Measurements from ENCODE around the gene AMDHD1.

Gene AMDHD1

GRCh38 chr12:95975491-95975890 is 32.4 kb downstream of the AMDHD1 start:
- no peak for DNase-seq (ENCODE audit: low spot score)
- Histone ChIP-seq H3K27ac (no peak overlapping the region), H3K4me3 (no peak overlapping the region)
- TF ChIP-seq CTCF (IDR thresholded peaks at IDR 0.05): no peak

GRCh38 chr12:95976416-95976832 is 33.3 kb downstream of the AMDHD1 start:
- DNase-seq (ENCODE audit: low spot score): no peak
- H3K27ac ChIP-seq: no peak overlapping the region
- H3K4me3 ChIP-seq: no peak overlapping the region
- no peak for TF ChIP-seq CTCF (IDR thresholded peaks at IDR 0.05)

- no peak for DNase-seq (ENCODE audit: low spot score)
- Histone ChIP-seq H3K27ac (no peak overlapping the region), H3K4me3 (no peak overlapping the region)
- TF ChIP-seq CTCF (IDR thresholded peaks at IDR 0.05): no peak
Measured at GRCh38 chr12:95977764-95978305, 34.7 kb downstream of the AMDHD1 start.

- TF ChIP-seq CTCF (IDR thresholded peaks at IDR 0.05): no peak
- no peak for DNase-seq (ENCODE audit: low spot score)
- no peak overlapping the region for H3K27ac ChIP-seq
- H3K4me3 ChIP-seq: no peak overlapping the region
Measured at GRCh38 chr12:95978351-95978750, 35.2 kb downstream of the AMDHD1 start.

GRCh38 chr12:95978774-95979173 is 35.6 kb downstream of the AMDHD1 start:
- Histone ChIP-seq H3K27ac (no peak overlapping the region), H3K4me3 (no peak overlapping the region)
- no peak for TF ChIP-seq CTCF (IDR thresholded peaks at IDR 0.05)
- DNase-seq (ENCODE audit: low spot score): no peak

- no peak overlapping the region for H3K4me3 ChIP-seq
- TF ChIP-seq CTCF (IDR thresholded peaks at IDR 0.05): no peak
- H3K27ac ChIP-seq: no peak overlapping the region
- no peak for DNase-seq (ENCODE audit: low spot score)
Measured at GRCh38 chr12:95980437-95980836, 37.3 kb downstream of the AMDHD1 start.

GRCh38 chr12:95982602-95983001 is 39.5 kb downstream of the AMDHD1 start:
- H3K27ac ChIP-seq: no peak overlapping the region
- H3K4me3 ChIP-seq: no peak overlapping the region
- TF ChIP-seq CTCF (IDR thresholded peaks at IDR 0.05): no peak
- no peak for DNase-seq (ENCODE audit: low spot score)

All from coronary artery (tissue), 2 donors.